Neural progenitor cell (in vitro differentiated cells): Measurements from ENCODE around the gene PRR15L. TPM values are rescaled to one million over a fixed set of nuclear protein-coding genes. Genes with fewer than 3 reads are reported as not detected.

ENCODE experiments used
- DNase-seq: peaks from one replicate; pipeline ENCODE4 v3.0.0-alpha.2; 2016; ENCODE audit warnings: low spot score
- H2AFZ ChIP-seq: fragments of 200-600 bp; sonication (generic); replicated peaks from 2 replicates; pipeline ENCODE4 v1.6.1; 2016; ENCODE audit warnings: antibody characterized with exemption
- H3F3A ChIP-seq: fragments of 200-600 bp; sonication (generic); 2 replicates; pipeline ENCODE4 v1.6.1; 2016; ENCODE audit warnings: antibody characterized with exemption, low read depth
- H3K27ac ChIP-seq: fragments of 200-600 bp; sonication (generic); 2 replicates; pipeline ENCODE4 v1.5.1; 2016; ENCODE audit warnings: mild to moderate bottlenecking
- H3K27me3 ChIP-seq: fragments of 200-600 bp; sonication (generic); 2 replicates; pipeline ENCODE4 v1.6.1; 2016; ENCODE audit warnings: mild to moderate bottlenecking, moderate library complexity
- H3K36me3 ChIP-seq: fragments of 200-600 bp; sonication (generic); 2 replicates; pipeline ENCODE4 v1.5.1; 2016
- H3K4me1 ChIP-seq: fragments of 200-600 bp; sonication (generic); 2 replicates; pipeline ENCODE4 v1.6.1; 2016; ENCODE audit warnings: mixed run types
- H3K4me2 ChIP-seq: fragments of 200-600 bp; sonication (generic); 2 replicates; pipeline ENCODE4 v1.6.1; 2016
- H3K4me3 ChIP-seq: fragments of 200-600 bp; sonication (generic); 2 replicates; pipeline ENCODE4 v1.5.1; 2016
- H3K79me2 ChIP-seq: fragments of 200-600 bp; sonication (generic); 2 replicates; pipeline ENCODE4 v1.6.1; 2016; ENCODE audit warnings: low read depth
- H3K9ac ChIP-seq: fragments of 200-600 bp; sonication (generic); 2 replicates; pipeline ENCODE4 v1.6.1; 2016
- H3K9me3 ChIP-seq: fragments of 200-600 bp; sonication (generic); 2 replicates; pipeline ENCODE4 v1.5.1; 2016; ENCODE audit warnings: low read depth
- H4K20me1 ChIP-seq: fragments of 200-600 bp; sonication (generic); 2 replicates; pipeline ENCODE4 v1.6.1; 2016; ENCODE audit warnings: low read depth
- H3K27ac Mint-ChIP-seq: 3 replicates; pipeline ENCODE4 v1.8.0; 2021; ENCODE audit warnings: mixed read lengths
- H3K27me3 Mint-ChIP-seq: 2 replicates; pipeline ENCODE4 v1.8.0; 2022; ENCODE audit warnings: low read depth, mild to moderate bottlenecking, inconsistent platforms, moderate library complexity, mixed read lengths; ENCODE audit not compliant: insufficient read depth
- H3K36me3 Mint-ChIP-seq: 3 replicates; pipeline ENCODE4 v1.8.0; 2021; ENCODE audit warnings: mixed read lengths
- H3K4me1 Mint-ChIP-seq: 3 replicates; pipeline ENCODE4 v1.8.0; 2021; ENCODE audit warnings: mixed read lengths
- H3K4me3 Mint-ChIP-seq: 3 replicates; pipeline ENCODE4 v1.8.0; 2021; ENCODE audit warnings: mild to moderate bottlenecking, moderate library complexity, mixed read lengths
- H3K9me3 Mint-ChIP-seq: 3 replicates; pipeline ENCODE4 v1.8.0; 2020; ENCODE audit warnings: mixed read lengths
- CTCF ChIP-seq: fragments of 200-600 bp; sonication (generic); IDR thresholded peaks from 2 replicates; pipeline ENCODE4 v1.5.1; 2017; ENCODE audit warnings: antibody characterized with exemption, mild to moderate bottlenecking
- EZH2 ChIP-seq: fragments of 200-600 bp; sonication (generic); IDR thresholded peaks from 2 replicates; pipeline ENCODE4 v1.6.1; 2017; ENCODE audit warnings: antibody characterized with exemption, mild to moderate bottlenecking, moderate library complexity
- EZH2phosphoT487 ChIP-seq: fragments of 200-600 bp; sonication (generic); IDR thresholded peaks from 2 replicates; pipeline ENCODE4 v1.6.1; 2017; ENCODE audit warnings: antibody characterized with exemption
- total RNA-seq: library from RNA; depleted of rRNA; stranded (reverse); fragments of >200 nt; gene quantifications from 2 replicates; pipeline ENCODE4 v1.2.3, GENCODE V29; 2015; ENCODE audit warnings: low replicate concordance

Gene PRR15L
- total RNA-seq, 1 donor from 2014 or later = not detected

GRCh38 chr17:47997586-47997985 is 39.9 kb upstream of the PRR15L start:
- H3K4me3 Mint-ChIP-seq = no peak overlapping the region
- DNase-seq = no peak
- TF ChIP-seq EZH2phosphoT487 = no peak
- TF ChIP-seq EZH2 = no peak
- no peak for TF ChIP-seq CTCF
- no peak overlapping the region for H3K27ac ChIP-seq
- H3F3A ChIP-seq = peaks cover 64% of the 10 kb centered on the region
- H3K36me3 Mint-ChIP-seq = no peaks in the 10 kb centered on the region
- H3K79me2 ChIP-seq = no peaks in the 10 kb centered on the region
- no peak overlapping the region for H3K4me2 ChIP-seq
- H3K9me3 Mint-ChIP-seq = no peaks in the 10 kb centered on the region
- H3K9me3 ChIP-seq = no peaks in the 10 kb centered on the region
- H3K27ac Mint-ChIP-seq = peak overlapping the region; percentile 97
- no peaks in the 10 kb centered on the region for H4K20me1 ChIP-seq
- no peak overlapping the region for H3K4me3 ChIP-seq
- H3K4me1 Mint-ChIP-seq = peaks cover 74% of the 10 kb centered on the region
- H2AFZ ChIP-seq = no peak overlapping the region
- no peaks in the 10 kb centered on the region for H3K36me3 ChIP-seq
- H3K9ac ChIP-seq = no peak overlapping the region
- H3K27me3 Mint-ChIP-seq = peaks cover 6% of the 10 kb centered on the region
- no peaks in the 10 kb centered on the region for H3K27me3 ChIP-seq
- H3K4me1 ChIP-seq = peaks cover 72% of the 10 kb centered on the region

- H3K4me1 Mint-ChIP-seq = peaks cover 73% of the 10 kb centered on the region
These were observed 38.5 kb upstream of the PRR15L start for GRCh38 chr17:47996201-47996600.

GRCh38 chr17:47995241-47995935 is 37.7 kb upstream of the PRR15L start:
- Mint-ChIP-seq H3K27ac (peak overlapping the region; percentile 99), H3K36me3 (no peaks in the 10 kb centered on the region), H3K9me3 (no peaks in the 10 kb centered on the region), H3K4me1 (peaks cover 79% of the 10 kb centered on the region), H3K27me3 (peaks cover 7% of the 10 kb centered on the region), H3K4me3 (peak overlapping the region; percentile 66)
- H3K27ac ChIP-seq = peak overlapping the region; percentile 88
- no peaks in the 10 kb centered on the region for H3K36me3 ChIP-seq
- H3K9me3 ChIP-seq = no peaks in the 10 kb centered on the region
- DNase-seq = peak; percentile 86
- no peaks in the 10 kb centered on the region for H4K20me1 ChIP-seq
- TF ChIP-seq EZH2 = no peak
- no peak for TF ChIP-seq CTCF
- no peak for TF ChIP-seq EZH2phosphoT487
- no peak overlapping the region for H2AFZ ChIP-seq
- no peaks in the 10 kb centered on the region for H3K79me2 ChIP-seq
- H3K4me3 ChIP-seq = no peak overlapping the region
- H3K9ac ChIP-seq = no peak overlapping the region
- H3K4me1 ChIP-seq = peaks cover 80% of the 10 kb centered on the region
- no peaks in the 10 kb centered on the region for H3K27me3 ChIP-seq
- peak overlapping the region; percentile 63 for H3K4me2 ChIP-seq
- H3F3A ChIP-seq = peaks cover 70% of the 10 kb centered on the region

More at GRCh38 chr17:47996201-47996600, 38.5 kb upstream of the PRR15L start:
- Histone ChIP-seq H3K27ac (peak overlapping the region; percentile 88), H2AFZ (no peak overlapping the region), H4K20me1 (no peaks in the 10 kb centered on the region), H3K4me3 (no peak overlapping the region), H3K9me3 (no peaks in the 10 kb centered on the region), H3K27me3 (no peaks in the 10 kb centered on the region), H3K36me3 (no peaks in the 10 kb centered on the region), H3K9ac (no peak overlapping the region), H3K79me2 (no peaks in the 10 kb centered on the region), H3K4me1 (peaks cover 72% of the 10 kb centered on the region), H3K4me2 (peak overlapping the region; percentile 63), H3F3A (peaks cover 64% of the 10 kb centered on the region)
- Mint-ChIP-seq H3K4me3 (peak overlapping the region; percentile 66), H3K36me3 (no peaks in the 10 kb centered on the region), H3K27me3 (peaks cover 6% of the 10 kb centered on the region), H3K27ac (peak overlapping the region; percentile 99), H3K9me3 (no peaks in the 10 kb centered on the region)
- DNase-seq = no peak
- no peak for TF ChIP-seq EZH2phosphoT487
- no peak for TF ChIP-seq CTCF
- no peak for TF ChIP-seq EZH2
